GM21528 (cell line): ENCODE data around the gene NPTN.
"Not testable (repeated sequence)": the region's sequence is repeated elsewhere in the genome, so short reads cannot be mapped to it uniquely, and the experiment has no call there.

Source experiments
- ATAC-seq: cut with Tn5 transposase; IDR thresholded peaks from one replicate; pipeline ENCODE4 v1.9.1; 2021; ENCODE audit warnings: mild to moderate bottlenecking, moderate library complexity; ENCODE audit not compliant: unreplicated experiment, low FRiP score

The NPTN gene

GRCh38 chr15:73633111-73633990 lies at the start of gene NPTN:
NPTN (minus strand) TSS chr15:73633389; CDS start chr15:73633215, 174 bp downstream.
- peak; percentile 86 for ATAC-seq

- ATAC-seq: no peak
Measured at GRCh38 chr15:73682600-73683090, 49.5 kb upstream of the NPTN start.

GRCh38 chr15:73681856-73682599 lies 48.8 kb upstream of the NPTN start:
- ATAC-seq: no peak

- no peak for ATAC-seq
Measured at GRCh38 chr15:73681063-73681462, 47.9 kb upstream of the NPTN start.

GRCh38 chr15:73680549-73680948 lies 47.4 kb upstream of the NPTN start:
- no peak for ATAC-seq

GRCh38 chr15:73679964-73680363 lies 46.8 kb upstream of the NPTN start:
- ATAC-seq: no peak

GRCh38 chr15:73679180-73679579 lies 46.0 kb upstream of the NPTN start:
- ATAC-seq: no peak

- ATAC-seq: no peak
Measured at GRCh38 chr15:73678498-73678897, 45.3 kb upstream of the NPTN start.

- no peak for ATAC-seq
Measured at GRCh38 chr15:73677733-73678132, 44.5 kb upstream of the NPTN start.

- no peak for ATAC-seq
Measured at GRCh38 chr15:73677146-73677607, 44.0 kb upstream of the NPTN start.

- no peak for ATAC-seq
Measured at GRCh38 chr15:73674587-73674986, 41.4 kb upstream of the NPTN start.

GRCh38 chr15:73660455-73660854 lies 27.3 kb upstream of the NPTN start:
- no peak for ATAC-seq

GRCh38 chr15:73658645-73659044 lies 25.5 kb upstream of the NPTN start:
- ATAC-seq: no peak

GRCh38 chr15:73655724-73656123 lies 22.5 kb upstream of the NPTN start:
- no peak for ATAC-seq

GRCh38 chr15:73654659-73655058 lies 21.5 kb upstream of the NPTN start:
- no peak for ATAC-seq

- ATAC-seq: no peak
Measured at GRCh38 chr15:73650416-73651126, 17.4 kb upstream of the NPTN start.

GRCh38 chr15:73648014-73648295 lies 14.8 kb upstream of the NPTN start:
- ATAC-seq: no peak

- no peak for ATAC-seq
Measured at GRCh38 chr15:73647259-73648013, 14.2 kb upstream of the NPTN start.

GRCh38 chr15:73639464-73639863 lies 6.3 kb upstream of the NPTN start:
- ATAC-seq: not testable (repeated sequence)

GRCh38 chr15:73637527-73637926 lies 4.3 kb upstream of the NPTN start:
- no peak for ATAC-seq
